Type B pancreatic cell (in vitro differentiated cells): ENCODE results near the gene CNOT6L. TPM values are rescaled to one million over a fixed set of nuclear protein-coding genes. Genes with fewer than 3 reads are reported as not detected.
"Not testable (repeated sequence)": the region's sequence is repeated elsewhere in the genome, so short reads cannot be mapped to it uniquely, and the experiment has no call there.

Experiments
- DNase-seq: peaks from one replicate; pipeline ENCODE4 v3.0.0; 2021; ENCODE audit warnings: mixed read lengths; ENCODE audit not compliant: unreplicated experiment; ENCODE audit errors: extremely low spot score
- H3K27ac Mint-ChIP-seq: 2 replicates; pipeline ENCODE4 v1.8.0; 2021; ENCODE audit warnings: mild to moderate bottlenecking, mixed read lengths
- H3K27me3 Mint-ChIP-seq: 2 replicates; pipeline ENCODE4 v1.8.0; 2021; ENCODE audit warnings: mixed read lengths
- H3K36me3 Mint-ChIP-seq: 2 replicates; pipeline ENCODE4 v1.8.0; 2021; ENCODE audit warnings: mixed read lengths
- H3K4me1 Mint-ChIP-seq: one replicate; pipeline ENCODE4 v1.8.0; 2021; ENCODE audit warnings: mixed read lengths; ENCODE audit not compliant: unreplicated experiment
- H3K4me3 Mint-ChIP-seq: 2 replicates; pipeline ENCODE4 v1.8.0; 2021; ENCODE audit warnings: mild to moderate bottlenecking, mixed read lengths
- H3K9me3 Mint-ChIP-seq: 2 replicates; pipeline ENCODE4 v1.8.0; 2021; ENCODE audit warnings: mixed read lengths
- total RNA-seq: library from RNA; stranded (reverse); gene quantifications from 2 replicates; pipeline ENCODE4 v1.2.1, GENCODE V29; 2021; ENCODE audit warnings: low replicate concordance
- TF ChIP-seq, protein P1 (sequence below): fragments of 200-600 bp; sonication (generic); conservative IDR thresholded peaks from 2 replicates; pipeline ENCODE4 v1.5.0; 2021; ENCODE audit warnings: antibody characterized with exemption, mild to moderate bottlenecking

Gene CNOT6L
- total RNA-seq, 1 donor from 2014 or later: 30.0 TPM

GRCh38 chr4:77734928-77735327 is 84.2 kb downstream of the CNOT6L start:
- no peak for DNase-seq
- Mint-ChIP-seq H3K9me3 (no peaks in the 10 kb centered on the region), H3K27ac (no peak overlapping the region), H3K4me1 (no peaks in the 10 kb centered on the region), H3K4me3 (no peak overlapping the region), H3K27me3 (no peaks in the 10 kb centered on the region), H3K36me3 (peaks cover 6% of the 10 kb centered on the region)
- TF ChIP-seq, protein P1, sequence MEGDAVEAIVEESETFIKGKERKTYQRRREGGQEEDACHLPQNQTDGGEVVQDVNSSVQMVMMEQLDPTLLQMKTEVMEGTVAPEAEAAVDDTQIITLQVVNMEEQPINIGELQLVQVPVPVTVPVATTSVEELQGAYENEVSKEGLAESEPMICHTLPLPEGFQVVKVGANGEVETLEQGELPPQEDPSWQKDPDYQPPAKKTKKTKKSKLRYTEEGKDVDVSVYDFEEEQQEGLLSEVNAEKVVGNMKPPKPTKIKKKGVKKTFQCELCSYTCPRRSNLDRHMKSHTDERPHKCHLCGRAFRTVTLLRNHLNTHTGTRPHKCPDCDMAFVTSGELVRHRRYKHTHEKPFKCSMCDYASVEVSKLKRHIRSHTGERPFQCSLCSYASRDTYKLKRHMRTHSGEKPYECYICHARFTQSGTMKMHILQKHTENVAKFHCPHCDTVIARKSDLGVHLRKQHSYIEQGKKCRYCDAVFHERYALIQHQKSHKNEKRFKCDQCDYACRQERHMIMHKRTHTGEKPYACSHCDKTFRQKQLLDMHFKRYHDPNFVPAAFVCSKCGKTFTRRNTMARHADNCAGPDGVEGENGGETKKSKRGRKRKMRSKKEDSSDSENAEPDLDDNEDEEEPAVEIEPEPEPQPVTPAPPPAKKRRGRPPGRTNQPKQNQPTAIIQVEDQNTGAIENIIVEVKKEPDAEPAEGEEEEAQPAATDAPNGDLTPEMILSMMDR: no peak

DNA sequence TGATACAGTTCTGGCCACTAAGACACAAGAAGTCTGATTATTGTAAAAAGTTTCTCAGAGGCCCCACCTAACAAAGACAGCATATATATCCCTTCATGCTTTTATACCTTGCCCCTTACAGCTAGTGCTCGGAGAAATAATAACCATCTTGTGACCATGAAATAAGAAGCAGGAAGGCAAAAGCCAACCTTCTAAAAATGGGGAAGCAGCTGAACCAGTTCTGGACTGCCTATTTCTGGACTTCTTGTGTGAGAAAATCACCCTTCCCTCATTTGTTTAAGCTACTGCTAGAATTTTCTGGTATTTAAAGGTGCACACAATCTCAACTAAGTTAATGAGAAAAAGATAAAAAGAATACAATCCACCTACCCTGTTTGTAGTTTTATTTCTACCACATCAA is 87.5 kb downstream of the CNOT6L start:
- Mint-ChIP-seq H3K27ac (no peak overlapping the region), H3K9me3 (no peaks in the 10 kb centered on the region), H3K4me3 (no peak overlapping the region), H3K27me3 (no peaks in the 10 kb centered on the region), H3K36me3 (peaks cover 10% of the 10 kb centered on the region), H3K4me1 (no peaks in the 10 kb centered on the region)
- TF ChIP-seq, protein P1: no peak
- no peak for DNase-seq

DNA sequence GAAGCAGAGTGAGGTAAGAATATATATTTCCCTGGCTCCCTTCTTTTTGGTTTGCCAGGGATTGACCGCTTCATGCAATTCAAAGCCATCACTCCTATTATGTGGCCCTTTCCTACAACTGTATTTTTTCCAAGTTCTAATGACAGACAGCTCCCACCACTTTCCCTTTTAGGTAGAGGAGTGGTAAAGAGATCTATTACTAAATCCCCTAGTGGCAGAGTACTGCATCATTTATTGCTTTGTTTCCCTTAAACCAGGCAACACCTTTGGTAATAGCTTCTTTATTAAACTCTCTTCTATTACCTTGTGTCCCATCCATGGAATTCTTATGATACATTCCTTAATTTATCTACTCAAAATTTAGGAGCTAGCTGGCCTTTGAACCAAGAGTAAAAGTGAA is 90.7 kb downstream of the CNOT6L start:
- Mint-ChIP-seq H3K9me3 (no peaks in the 10 kb centered on the region), H3K4me3 (no peak overlapping the region), H3K27me3 (no peaks in the 10 kb centered on the region), H3K27ac (no peak overlapping the region), H3K36me3 (peaks cover 19% of the 10 kb centered on the region), H3K4me1 (no peaks in the 10 kb centered on the region)
- DNase-seq: no peak
- TF ChIP-seq, protein P1: no peak

GRCh38 chr4:77721073-77721472 is 98.1 kb downstream of the CNOT6L start:
- Mint-ChIP-seq H3K36me3 (peaks cover 19% of the 10 kb centered on the region), H3K27ac (no peak overlapping the region), H3K9me3 (no peaks in the 10 kb centered on the region), H3K4me1 (no peaks in the 10 kb centered on the region), H3K27me3 (no peaks in the 10 kb centered on the region), H3K4me3 (no peak overlapping the region)
- TF ChIP-seq, protein P1: no peak
- DNase-seq: no peak

- H3K9me3 Mint-ChIP-seq, H3K27ac Mint-ChIP-seq, H3K27me3 Mint-ChIP-seq, H3K4me1 Mint-ChIP-seq, DNase-seq, H3K4me3 Mint-ChIP-seq: not testable (repeated sequence)
- peaks cover 11% of the 10 kb centered on the region for H3K36me3 Mint-ChIP-seq
These were observed 100.7 kb downstream of the CNOT6L start for GRCh38 chr4:77718500-77718899.

GRCh38 chr4:77715414-77716290 is 103.5 kb downstream of the CNOT6L start:
- peaks cover 8% of the 10 kb centered on the region for H3K36me3 Mint-ChIP-seq
- H3K4me3 Mint-ChIP-seq: no peak overlapping the region

More at GRCh38 chr4:77715414-77716290, 103.5 kb downstream of the CNOT6L start:
- Mint-ChIP-seq H3K4me1 (no peaks in the 10 kb centered on the region), H3K9me3 (no peaks in the 10 kb centered on the region), H3K27ac (no peak overlapping the region), H3K27me3 (no peaks in the 10 kb centered on the region)
- TF ChIP-seq, protein P1: no peak
- DNase-seq: no peak
